ELF-1 (cell line): Measurements from ENCODE around the gene CCDC32.
"Not testable (repeated sequence)": the region's sequence is repeated elsewhere in the genome, so short reads cannot be mapped to it uniquely, and the experiment has no call there.

Experiments
- DNase-seq: peaks from one replicate; pipeline ENCODE4 v3.0.0-alpha.2; 2016; ENCODE audit warnings: low read depth, low spot score

CCDC32 gene

GRCh38 chr15:40564591-40565332 is at the start of gene CCDC32:
Gene CCDC32 (minus strand): TSS chr15:40565042. CDS start chr15:40563015, 2,027 bp downstream.
- DNase-seq, result peak; percentile 99

DNA sequence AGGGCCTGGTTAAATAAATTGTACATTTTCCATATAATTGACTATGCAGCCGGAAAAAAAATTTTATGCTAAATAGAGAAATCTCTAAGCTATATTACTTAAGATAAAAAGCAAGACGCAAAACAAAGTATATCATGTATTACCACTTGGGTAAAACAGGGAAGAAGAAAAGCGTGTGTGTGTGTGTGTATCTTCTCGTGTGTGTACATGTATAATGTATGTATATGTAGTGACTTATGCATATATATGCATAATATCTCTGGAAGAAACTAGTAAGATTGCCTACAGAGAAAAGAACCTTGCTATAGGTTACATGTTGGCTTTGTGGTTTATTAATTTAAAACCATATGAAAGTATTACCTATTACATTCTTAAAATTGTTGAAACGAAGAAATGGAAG is 48.2 kb upstream of the CCDC32 start:
- DNase-seq, result no peak

DNA sequence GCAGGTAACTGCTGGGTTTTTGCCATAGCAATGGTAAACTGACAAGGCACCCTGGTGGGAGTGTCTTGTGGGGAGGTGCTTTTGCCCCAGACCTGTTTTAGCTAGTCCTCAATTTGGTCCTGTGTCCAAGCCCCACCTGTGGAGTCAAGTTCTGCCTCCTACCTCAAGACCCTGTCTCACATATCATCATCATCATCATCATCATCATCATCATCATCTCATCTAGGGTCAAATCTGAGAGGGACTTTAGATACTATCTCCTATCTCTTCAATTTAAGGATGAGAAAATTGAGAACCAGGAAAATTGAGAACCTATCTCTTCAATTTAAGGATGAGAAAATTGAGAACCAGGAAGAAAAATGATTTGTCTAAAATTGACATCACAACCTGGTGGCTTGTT is 39.1 kb upstream of the CCDC32 start:
- no peak for DNase-seq

- DNase-seq, result peak; percentile 52
These were observed 36.1 kb upstream of the CCDC32 start for GRCh38 chr15:40600956-40601355.

DNA sequence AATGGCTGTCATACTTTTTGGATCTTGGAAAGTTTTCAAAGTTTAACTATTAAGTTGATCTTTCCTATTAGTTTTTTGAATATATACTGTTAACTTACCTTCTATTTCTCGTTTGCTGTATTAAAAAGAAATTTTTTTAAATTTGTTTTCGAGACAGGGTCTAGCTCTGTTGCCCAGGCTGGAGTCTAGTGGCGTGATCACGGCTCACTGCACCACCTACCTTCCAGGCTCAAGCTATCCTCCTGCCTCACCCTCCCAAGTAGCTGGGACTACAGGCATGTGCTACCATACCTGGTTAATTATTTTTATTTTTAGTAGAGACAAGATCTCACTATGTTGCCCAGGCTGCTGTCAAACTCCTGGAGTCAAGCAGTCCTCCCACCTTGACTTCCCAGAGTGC is 33.8 kb upstream of the CCDC32 start:
- DNase-seq, result no peak

DNA sequence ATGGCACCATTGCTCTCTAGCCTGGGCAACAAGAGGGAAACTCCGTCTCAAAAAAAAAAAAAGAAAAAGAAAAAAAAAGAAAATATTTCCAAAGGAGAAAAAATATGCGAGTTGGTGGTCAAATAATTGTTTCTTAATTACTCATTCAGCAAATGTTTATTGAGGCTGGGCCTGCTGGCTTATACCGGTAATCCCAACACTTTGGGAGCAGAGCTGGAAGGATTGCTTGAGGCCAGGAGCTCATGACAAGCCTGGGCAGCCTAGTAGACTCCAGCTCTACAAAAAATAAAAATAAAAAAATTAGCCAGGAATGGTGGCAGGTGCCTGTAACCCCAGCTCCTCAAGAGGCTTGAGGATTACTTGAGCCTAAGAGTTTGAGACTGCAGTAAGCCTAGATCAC is 33.3 kb upstream of the CCDC32 start:
- DNase-seq, result no peak

DNA sequence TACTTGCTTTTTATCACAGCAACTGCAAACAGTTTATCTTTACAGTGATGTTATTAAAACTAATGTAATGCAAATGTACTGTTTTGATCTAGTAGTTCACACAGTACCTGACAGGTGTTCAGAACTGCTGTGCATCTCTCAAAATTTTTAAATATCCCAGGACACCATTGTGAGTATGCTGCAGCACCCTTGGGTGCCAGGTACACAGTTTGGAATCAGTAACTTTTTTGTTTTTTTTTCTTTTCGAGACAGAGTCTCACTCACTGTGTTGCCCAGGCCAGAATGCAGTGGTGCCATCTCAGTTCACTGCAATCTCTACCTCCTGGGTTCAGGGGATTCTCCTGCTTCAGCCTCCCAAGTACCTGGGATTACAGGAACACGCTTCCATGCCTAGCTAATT is 32.2 kb upstream of the CCDC32 start:
- no peak for DNase-seq

- DNase-seq, result no peak
These were observed 30.9 kb upstream of the CCDC32 start for GRCh38 chr15:40595773-40596172.

- no peak for DNase-seq
These were observed 30.4 kb upstream of the CCDC32 start for GRCh38 chr15:40595219-40595618.

DNA sequence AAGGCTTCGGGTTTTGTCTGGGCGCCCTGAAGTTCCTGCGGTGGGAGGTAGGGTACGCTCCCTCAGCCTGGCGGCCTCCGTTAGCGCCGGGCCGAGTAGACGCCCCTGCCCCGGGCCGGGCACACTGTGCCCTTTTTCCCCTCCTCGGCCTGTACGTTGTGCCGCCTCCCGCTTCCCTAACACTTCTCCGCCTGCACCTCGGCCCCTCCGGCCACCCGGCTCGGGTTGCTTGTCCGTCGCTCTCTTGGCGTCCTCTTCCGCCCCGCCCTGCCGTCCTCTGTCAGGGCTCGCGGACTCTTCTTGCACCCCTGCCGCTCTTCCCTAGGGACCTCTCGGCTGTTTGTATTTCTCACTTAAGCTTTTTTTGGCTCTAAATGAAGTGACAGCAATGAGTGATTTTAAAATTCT is 29.6 kb upstream of the CCDC32 start:
- DNase-seq, result peak; percentile 89

DNA sequence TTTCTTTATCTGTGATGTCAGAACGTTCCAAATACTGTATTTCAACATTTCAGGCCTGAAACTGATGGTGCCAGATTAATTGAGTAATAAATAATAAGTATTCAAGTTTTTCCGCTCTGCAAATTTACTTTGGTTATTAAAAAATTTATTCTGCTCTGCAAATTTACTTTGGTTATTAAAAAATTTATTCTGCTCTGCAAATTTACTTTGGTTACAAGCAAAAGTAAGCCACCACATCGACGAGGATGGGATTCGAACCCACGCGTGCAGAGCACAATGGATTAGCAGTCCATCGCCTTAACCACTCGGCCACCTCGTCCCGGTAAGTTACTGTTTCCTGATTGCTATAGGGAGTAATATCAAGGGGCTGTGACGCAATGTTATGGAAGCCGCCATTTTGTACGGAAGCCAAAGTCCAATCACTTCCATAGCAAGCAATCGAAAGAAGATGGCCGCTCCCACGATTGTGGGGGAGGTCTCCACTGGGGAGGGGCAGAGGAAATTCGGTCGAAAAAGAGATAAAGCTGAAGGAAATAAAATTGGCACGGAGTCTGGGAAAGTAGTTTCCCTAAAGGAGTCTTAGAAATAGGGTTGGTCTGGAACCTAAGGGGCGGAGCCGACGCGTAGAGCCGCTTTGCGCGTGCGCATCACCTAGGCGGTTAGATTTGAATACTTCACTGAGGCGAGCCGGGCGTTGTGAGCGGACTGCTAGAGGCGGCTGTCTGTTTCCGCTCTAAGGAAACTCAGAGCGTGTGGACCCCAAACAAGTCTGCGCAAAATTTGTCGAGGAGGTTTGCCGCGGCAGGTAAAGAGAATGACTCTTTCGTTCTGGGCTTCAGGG is 29.0 kb upstream of the CCDC32 start, which contains the start of gene KNL1:
Gene KNL1, plus strand, starts transcription at position 662 of the 841 bp plus-strand sequence. CDS start 8,683 bp downstream, outside the sequence.
- peak; percentile 98 for DNase-seq

DNA sequence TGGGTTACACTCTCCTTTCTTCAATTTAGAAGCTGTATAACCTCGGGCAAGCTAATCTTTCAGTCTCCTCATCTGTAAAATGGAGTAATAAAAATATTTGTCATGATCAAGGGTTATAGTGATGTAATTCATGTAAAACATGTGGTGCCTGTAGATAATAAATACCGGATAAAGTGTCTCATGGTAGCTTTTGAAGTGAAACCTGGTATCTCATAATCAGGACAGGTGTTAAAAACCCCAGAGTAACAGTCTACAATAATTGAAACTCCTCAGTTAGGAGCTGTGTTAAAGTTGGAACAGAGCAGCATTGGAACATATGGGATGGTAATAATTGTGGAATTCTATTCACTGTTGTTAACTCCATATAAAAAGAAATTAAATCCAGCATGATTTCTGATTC is 28.3 kb upstream of the CCDC32 start:
- no peak for DNase-seq

GRCh38 chr15:40591389-40591788 is 26.5 kb upstream of the CCDC32 start:
- DNase-seq, result peak; percentile 37

DNA sequence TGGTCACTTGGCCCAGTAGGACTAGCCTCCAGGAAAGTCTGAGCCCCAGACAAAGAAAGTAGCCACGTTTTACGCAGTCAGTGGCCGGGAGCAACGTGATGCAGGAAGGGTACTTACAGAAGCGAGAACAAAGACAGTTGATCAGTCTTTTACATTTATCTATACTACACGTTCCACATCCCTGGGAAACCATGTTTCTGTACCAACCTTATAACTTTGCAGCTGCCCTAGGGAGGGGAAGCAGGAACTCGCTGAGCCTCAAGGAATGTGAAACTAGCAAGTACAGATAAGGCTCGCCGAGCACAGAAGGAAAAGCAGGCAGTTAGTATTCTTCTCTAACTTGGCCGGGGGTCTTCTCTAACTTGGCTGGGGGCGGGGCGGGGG is 25.8 kb upstream of the CCDC32 start:
- peak; percentile 38 for DNase-seq

GRCh38 chr15:40584191-40584590 is 19.3 kb upstream of the CCDC32 start:
- DNase-seq, result no peak

- DNase-seq, result peak; percentile 59
These were observed 17.9 kb upstream of the CCDC32 start for GRCh38 chr15:40582726-40583246.

DNA sequence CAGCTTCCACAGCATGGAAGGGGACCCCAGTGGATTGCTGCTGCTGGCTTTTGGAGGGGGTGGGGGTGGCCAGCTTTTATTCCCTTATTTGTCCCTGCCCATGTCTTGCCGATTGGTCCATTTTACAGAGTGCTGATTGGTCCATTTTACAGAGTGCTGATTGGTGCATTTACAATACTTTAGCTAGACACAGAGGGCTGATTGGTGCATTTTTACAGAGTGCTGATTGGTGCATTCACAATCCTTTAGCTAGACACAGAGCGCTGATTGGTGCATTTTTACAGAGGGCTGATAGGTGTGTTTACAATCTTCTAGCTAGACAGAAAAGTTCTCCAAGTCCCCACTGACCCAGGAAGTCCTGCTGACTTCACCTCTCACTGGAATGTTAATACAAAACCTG is 17.0 kb upstream of the CCDC32 start:
- not testable (repeated sequence) for DNase-seq

GRCh38 chr15:40578892-40579291 is 14.1 kb upstream of the CCDC32 start:
- no peak for DNase-seq

DNA sequence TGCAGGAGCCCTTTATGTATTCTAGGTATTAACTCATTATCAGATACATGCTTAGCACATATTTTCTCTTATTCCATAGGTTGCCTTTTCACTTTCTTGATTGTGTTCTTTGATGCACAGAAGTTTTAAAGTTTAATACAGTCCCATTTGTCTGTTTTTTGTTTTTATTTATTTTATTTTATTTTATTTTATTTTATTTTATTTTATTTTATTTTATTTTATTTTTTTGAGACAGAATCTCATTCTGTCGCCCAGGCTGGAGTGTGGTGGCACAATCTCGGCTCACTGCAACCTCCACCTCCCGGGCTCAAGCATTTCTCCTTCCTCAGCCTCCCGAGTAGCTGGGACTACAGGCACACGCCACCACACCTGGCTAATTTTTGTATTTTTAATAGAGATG is 12.1 kb upstream of the CCDC32 start:
- not testable (repeated sequence) for DNase-seq

DNA sequence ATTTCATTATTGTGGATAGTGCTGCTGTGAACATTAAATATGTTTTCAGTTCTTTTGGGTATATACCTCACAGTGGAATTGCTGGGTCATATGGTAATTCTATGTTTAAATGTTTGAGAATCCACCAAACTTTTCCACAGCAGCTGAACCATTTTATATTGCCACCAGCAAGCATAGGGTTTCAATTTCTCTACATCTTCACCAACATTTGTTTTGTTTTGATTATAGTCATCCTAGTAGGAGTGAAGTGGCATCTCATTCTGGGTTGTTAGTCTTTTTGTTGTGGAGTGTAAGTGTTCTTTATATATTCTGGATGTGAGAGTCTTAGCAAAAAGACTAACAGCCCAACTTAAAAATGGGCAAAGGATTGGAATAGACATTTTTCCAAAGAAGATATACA is 10.3 kb upstream of the CCDC32 start:
- DNase-seq, result no peak

- peak; percentile 93 for DNase-seq
These were observed 4.5 kb upstream of the CCDC32 start, which contains the start of gene RPUSD2 for GRCh38 chr15:40569129-40569953. Gene RPUSD2 (plus strand): TSS chr15:40569299. CDS start chr15:40569338, 39 bp downstream.

- DNase-seq, result peak; percentile 56
These were observed 2.3 kb upstream of the CCDC32 start for GRCh38 chr15:40567111-40567510.
